ENCODE results near the gene SEC23IP.
A peak's percentile ranks its signal among the peaks of the same experiment; 100 is the strongest.
"Not testable (repeated sequence)": the region's sequence is repeated elsewhere in the genome, so short reads cannot be mapped to it uniquely, and the experiment has no call there.

The SEC23IP gene

GRCh38 chr10:119896061-119896655 is 3.6 kb downstream of the SEC23IP start:
- peak overlapping the region; percentile 80 for H3K27ac Mint-ChIP-seq
- ATAC-seq (replicated peaks): no peak
- H3K36me3 Mint-ChIP-seq: peaks cover 16 to 46% of the 10 kb centered on the region in 2 donors
- H3K9me3 Mint-ChIP-seq: no peaks in the 10 kb centered on the region
- no peaks in the 10 kb centered on the region for H3K27me3 Mint-ChIP-seq
- DNase-seq: no peak
- H3K4me1 Mint-ChIP-seq: peaks cover 39 to 51% of the 10 kb centered on the region in 2 donors
- H3K4me3 Mint-ChIP-seq: no peak overlapping the region

DNA sequence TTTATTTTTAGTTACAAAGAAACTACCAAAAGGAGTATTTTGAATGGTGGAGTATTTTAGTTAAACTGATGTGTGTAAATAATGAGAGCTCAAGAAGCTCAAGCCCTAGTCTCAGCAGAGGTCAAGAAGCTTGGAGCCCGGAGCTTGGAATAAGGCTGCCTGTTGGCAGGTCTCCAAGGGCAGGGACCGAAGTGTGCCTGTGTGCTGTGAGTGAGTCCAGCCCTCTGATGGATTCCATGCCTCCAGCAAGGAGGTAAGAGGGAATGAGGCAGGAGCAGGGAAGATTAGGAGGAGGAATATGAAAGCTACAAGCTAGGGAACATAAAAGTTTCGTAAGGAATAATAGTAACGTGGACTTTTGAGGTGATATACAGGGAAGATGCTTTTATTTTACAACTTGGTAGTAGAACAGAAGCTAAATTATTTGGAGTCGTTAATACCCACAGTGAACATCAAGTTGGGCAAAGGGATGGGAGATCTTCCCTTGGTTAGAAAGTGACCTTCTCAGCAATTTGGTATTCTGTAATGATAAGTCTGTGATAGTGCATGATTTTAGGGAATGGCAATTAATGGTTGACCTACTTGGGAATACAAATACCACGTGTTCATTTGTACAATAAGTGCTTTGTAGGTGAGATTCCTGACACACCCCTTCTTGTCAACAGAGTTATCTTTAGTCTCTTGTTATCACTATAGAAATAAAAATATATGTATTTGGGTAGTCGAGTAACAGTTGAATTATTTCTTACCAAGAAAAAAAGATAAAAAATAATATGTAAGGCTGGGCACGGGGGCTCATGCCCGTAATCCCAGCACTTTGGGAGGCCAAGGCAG is 4.6 kb downstream of the SEC23IP start:
- Mint-ChIP-seq H3K4me1 (peaks cover 39 to 49% of the 10 kb centered on the region in 2 donors), H3K36me3 (peaks cover 16 to 48% of the 10 kb centered on the region in 2 donors), H3K27me3 (no peaks in the 10 kb centered on the region), H3K27ac (peak overlapping the region; percentile 59), H3K4me3 (no peak overlapping the region), H3K9me3 (no peaks in the 10 kb centered on the region)
- DNase-seq (no peak), ATAC-seq (replicated peaks) (no peak)

DNA sequence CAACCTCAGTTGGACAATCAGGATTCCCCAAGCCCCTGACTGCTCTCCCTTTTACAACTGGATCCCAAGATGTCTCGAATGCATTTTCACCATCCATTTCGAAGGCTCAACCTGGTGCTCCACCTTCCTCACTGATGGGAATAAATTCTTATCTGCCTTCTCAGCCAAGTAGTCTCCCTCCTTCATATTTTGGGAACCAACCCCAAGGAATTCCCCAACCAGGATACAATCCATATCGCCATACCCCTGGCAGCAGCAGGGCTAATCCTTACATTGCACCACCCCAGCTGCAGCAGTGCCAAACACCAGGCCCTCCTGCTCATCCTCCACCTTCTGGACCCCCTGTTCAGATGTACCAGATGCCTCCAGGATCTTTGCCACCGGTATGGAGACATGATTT is 6.0 kb downstream of the SEC23IP start:
- DNase-seq (no peak), ATAC-seq (replicated peaks) (no peak)
- Mint-ChIP-seq H3K9me3 (no peaks in the 10 kb centered on the region), H3K4me1 (peaks cover 36 to 43% of the 10 kb centered on the region in 2 donors), H3K27me3 (no peaks in the 10 kb centered on the region), H3K36me3 (peaks cover 21 to 45% of the 10 kb centered on the region in 2 donors), H3K4me3 (no peak overlapping the region), H3K27ac (peak overlapping the region; percentile 39)

DNA sequence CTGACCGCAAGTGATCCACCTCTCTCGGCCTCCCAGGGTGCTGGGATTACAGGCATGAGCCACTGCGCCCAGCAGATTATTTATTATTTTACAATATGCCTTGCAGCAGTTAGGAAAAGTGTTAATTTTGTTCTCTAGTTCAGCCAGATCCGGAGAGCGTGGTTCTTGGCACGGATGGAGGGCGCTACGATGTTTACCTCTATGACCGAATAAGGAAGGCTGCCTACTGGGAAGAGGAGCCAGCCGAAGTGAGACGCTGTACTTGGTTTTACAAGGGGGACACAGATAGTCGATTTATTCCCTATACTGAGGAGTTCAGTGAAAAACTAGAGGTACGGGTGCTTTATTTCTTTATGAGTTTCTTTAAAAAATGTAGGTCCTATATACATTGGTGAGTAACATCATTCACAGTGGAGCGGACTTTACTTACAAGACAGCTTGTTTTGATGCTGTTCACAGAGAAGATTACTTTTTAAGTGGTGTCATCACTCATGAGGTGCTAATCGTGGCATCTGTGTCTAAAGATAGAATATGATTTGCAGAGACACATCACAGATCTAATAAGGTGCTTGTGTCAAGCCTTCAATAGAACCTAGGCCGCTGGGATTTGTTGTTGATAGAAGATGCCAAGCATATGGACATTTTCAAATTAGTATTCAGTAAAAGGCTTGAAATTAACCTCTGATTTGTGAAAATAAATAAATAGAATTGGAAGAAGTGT is 11.6 kb downstream of the SEC23IP start:
- Mint-ChIP-seq H3K9me3 (no peaks in the 10 kb centered on the region), H3K4me1 (peaks cover under 1% of the 10 kb centered on the region in 2 donors), H3K27ac (no peak overlapping the region), H3K4me3 (no peak overlapping the region), H3K27me3 (no peaks in the 10 kb centered on the region), H3K36me3 (peaks cover 27 to 31% of the 10 kb centered on the region in 2 donors)
- no peak for DNase-seq
- no peak for ATAC-seq (replicated peaks)

GRCh38 chr10:119907695-119908094 is 15.2 kb downstream of the SEC23IP start:
- H3K4me1 Mint-ChIP-seq; H3K4me3 Mint-ChIP-seq; ATAC-seq (replicated peaks); H3K27me3 Mint-ChIP-seq; H3K9me3 Mint-ChIP-seq; DNase-seq: not testable (repeated sequence)
- Mint-ChIP-seq H3K36me3 (peaks cover 36% of the 10 kb centered on the region in 2 donors), H3K27ac (peak overlapping the region; percentile 7)

GRCh38 chr10:119908166-119908565 is 15.6 kb downstream of the SEC23IP start:
- ATAC-seq (replicated peaks) (no peak), DNase-seq (no peak)
- Mint-ChIP-seq H3K36me3 (peaks cover 37 to 41% of the 10 kb centered on the region in 2 donors), H3K4me1 (peaks cover 1 to 7% of the 10 kb centered on the region in 2 donors), H3K4me3 (no peak overlapping the region), H3K9me3 (no peaks in the 10 kb centered on the region), H3K27ac (no peak overlapping the region), H3K27me3 (no peaks in the 10 kb centered on the region)

GRCh38 chr10:119910689-119911088 is 18.2 kb downstream of the SEC23IP start:
- H3K9me3 Mint-ChIP-seq: no peaks in the 10 kb centered on the region
- H3K27me3 Mint-ChIP-seq: no peaks in the 10 kb centered on the region
- no peak for ATAC-seq (replicated peaks)
- no peak overlapping the region for H3K4me3 Mint-ChIP-seq
- H3K4me1 Mint-ChIP-seq: peaks cover 1 to 7% of the 10 kb centered on the region in 2 donors
- H3K27ac Mint-ChIP-seq: no peak overlapping the region
- peaks cover 39 to 40% of the 10 kb centered on the region in 2 donors for H3K36me3 Mint-ChIP-seq
- DNase-seq: no peak

GRCh38 chr10:119917777-119918176 is 25.2 kb downstream of the SEC23IP start:
- Mint-ChIP-seq H3K27me3 (no peaks in the 10 kb centered on the region), H3K9me3 (no peaks in the 10 kb centered on the region), H3K36me3 (peaks cover 31 to 47% of the 10 kb centered on the region in 2 donors), H3K4me3 (no peak overlapping the region), H3K4me1 (peaks cover 8 to 29% of the 10 kb centered on the region in 2 donors), H3K27ac (no peak overlapping the region)
- ATAC-seq (replicated peaks): no peak
- DNase-seq: no peak

DNA sequence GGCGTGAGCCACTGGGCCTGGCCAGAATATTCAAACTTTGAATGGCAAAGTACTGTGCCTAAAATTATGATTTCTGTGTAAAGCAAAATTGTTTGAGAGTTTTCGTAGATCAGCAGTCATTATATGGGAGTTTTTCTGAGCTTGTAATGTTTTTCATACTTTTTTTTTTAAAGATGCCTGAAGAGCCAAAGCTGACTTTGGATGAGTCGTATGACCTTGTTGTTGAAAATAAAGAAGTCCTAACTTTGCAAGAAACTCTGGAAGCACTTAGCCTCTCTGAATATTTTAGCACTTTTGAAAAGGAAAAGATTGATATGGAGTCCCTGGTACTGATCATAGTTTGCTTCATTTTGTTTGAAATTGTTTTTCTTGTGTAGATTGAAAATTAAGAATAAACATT is 26.7 kb downstream of the SEC23IP start:
- no peak for ATAC-seq (replicated peaks)
- Mint-ChIP-seq H3K27me3 (no peaks in the 10 kb centered on the region), H3K4me1 (peaks cover 6 to 25% of the 10 kb centered on the region in 2 donors), H3K27ac (no peak overlapping the region), H3K36me3 (peaks cover 26 to 40% of the 10 kb centered on the region in 2 donors), H3K9me3 (no peaks in the 10 kb centered on the region), H3K4me3 (no peak overlapping the region)
- DNase-seq: no peak

DNA sequence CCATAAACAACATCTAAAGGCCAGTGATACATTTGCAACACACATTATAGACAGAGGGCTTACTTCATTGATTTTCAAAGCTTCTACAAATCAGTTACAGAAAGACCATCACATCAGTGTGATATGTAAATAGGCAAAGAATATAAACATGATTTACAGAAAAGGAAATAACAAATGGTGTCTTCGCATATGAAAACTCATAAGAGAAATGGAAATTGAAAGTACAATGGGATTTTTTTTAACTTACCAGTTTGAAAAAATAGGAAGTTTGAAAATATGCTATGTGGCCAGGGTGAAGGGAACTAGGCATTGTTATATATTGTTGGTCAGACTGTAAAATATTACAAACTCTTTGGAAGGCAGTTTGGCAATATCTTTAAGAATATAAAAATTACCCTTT is 27.3 kb downstream of the SEC23IP start:
- peaks cover 6 to 25% of the 10 kb centered on the region in 2 donors for H3K4me1 Mint-ChIP-seq
- no peaks in the 10 kb centered on the region for H3K9me3 Mint-ChIP-seq
- ATAC-seq (replicated peaks): peak; percentile 72 to 75
- peak overlapping the region; percentile 83 for H3K27ac Mint-ChIP-seq
- DNase-seq: no peak
- no peaks in the 10 kb centered on the region for H3K27me3 Mint-ChIP-seq
- H3K4me3 Mint-ChIP-seq: peak overlapping the region in 1 of 2 donors; percentile 56
- peaks cover 26 to 35% of the 10 kb centered on the region in 2 donors for H3K36me3 Mint-ChIP-seq

GRCh38 chr10:119928411-119928810 is 35.9 kb downstream of the SEC23IP start:
- no peak for ATAC-seq (replicated peaks)
- DNase-seq: no peak
- Mint-ChIP-seq H3K4me1 (no peaks in the 10 kb centered on the region), H3K9me3 (no peaks in the 10 kb centered on the region), H3K36me3 (peaks cover 30 to 34% of the 10 kb centered on the region in 2 donors), H3K27ac (peak overlapping the region; percentile 20), H3K4me3 (no peak overlapping the region), H3K27me3 (no peaks in the 10 kb centered on the region)

DNA sequence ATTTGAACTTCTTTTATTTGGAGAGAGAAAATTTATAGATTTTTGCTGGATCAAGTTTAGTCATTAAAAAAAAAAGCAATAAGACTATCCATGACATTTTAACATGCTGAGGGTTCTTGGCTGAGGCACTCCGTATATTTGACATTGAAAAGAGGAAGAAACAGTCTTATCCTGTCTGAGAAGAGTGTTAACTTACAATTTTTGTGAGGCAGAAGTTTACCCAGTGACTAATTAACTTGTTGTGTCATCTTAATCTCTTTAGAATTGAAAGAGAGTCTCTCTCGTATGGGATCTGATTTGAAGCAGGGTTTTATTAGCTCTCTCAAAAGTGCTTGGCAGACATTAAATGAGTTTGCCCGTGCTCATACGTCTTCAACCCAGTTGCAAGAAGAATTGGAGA is 39.3 kb downstream of the SEC23IP start:
- DNase-seq: no peak
- no peaks in the 10 kb centered on the region for H3K9me3 Mint-ChIP-seq
- H3K4me1 Mint-ChIP-seq: no peaks in the 10 kb centered on the region
- peaks cover 29 to 38% of the 10 kb centered on the region in 2 donors for H3K36me3 Mint-ChIP-seq
- H3K27ac Mint-ChIP-seq: no peak overlapping the region
- no peaks in the 10 kb centered on the region for H3K27me3 Mint-ChIP-seq
- no peak for ATAC-seq (replicated peaks)
- no peak overlapping the region for H3K4me3 Mint-ChIP-seq

- H3K27ac Mint-ChIP-seq: no peak overlapping the region
- H3K27me3 Mint-ChIP-seq: no peaks in the 10 kb centered on the region
Measured at GRCh38 chr10:119932631-119933030, 40.1 kb downstream of the SEC23IP start.

GRCh38 chr10:119933179-119933578 is 40.6 kb downstream of the SEC23IP start:
- no peak overlapping the region for H3K27ac Mint-ChIP-seq
- H3K36me3 Mint-ChIP-seq: peaks cover 26 to 39% of the 10 kb centered on the region in 2 donors
- no peaks in the 10 kb centered on the region for H3K4me1 Mint-ChIP-seq
- no peaks in the 10 kb centered on the region for H3K9me3 Mint-ChIP-seq
- ATAC-seq (replicated peaks): no peak
- no peak overlapping the region for H3K4me3 Mint-ChIP-seq
- no peak for DNase-seq
- H3K27me3 Mint-ChIP-seq: no peaks in the 10 kb centered on the region

More at GRCh38 chr10:119932631-119933030, 40.1 kb downstream of the SEC23IP start:
- no peaks in the 10 kb centered on the region for H3K9me3 Mint-ChIP-seq
- DNase-seq (no peak), ATAC-seq (replicated peaks) (no peak)
- H3K4me3 Mint-ChIP-seq: no peak overlapping the region
- no peaks in the 10 kb centered on the region for H3K4me1 Mint-ChIP-seq
- H3K36me3 Mint-ChIP-seq: peaks cover 26 to 35% of the 10 kb centered on the region in 2 donors

Measured in stimulated activated naive B cell treated with anti-CD40 and anti-IgM and Interleukin-4, amounts not matched to agents 10 μg/mL and 1 μg/mL and 100 μg/mL, for 72 hours (primary cell).